HG03457 (cell line): ENCODE data around the gene ZRSR2.

Experiments used
- ATAC-seq: cut with Tn5 transposase; IDR thresholded peaks from one replicate; pipeline ENCODE4 v1.9.1; 2021; ENCODE audit warnings: moderate number of reproducible peaks; ENCODE audit not compliant: unreplicated experiment

Gene ZRSR2

GRCh38 chrX:15848576-15848975, 58.3 kb downstream of the ZRSR2 start:
- ATAC-seq: no peak

GRCh38 chrX:15849555-15849954, 59.3 kb downstream of the ZRSR2 start:
- ATAC-seq: no peak

- ATAC-seq: no peak
Observed at GRCh38 chrX:15853586-15854079, 63.3 kb downstream of the ZRSR2 start.

- peak; percentile 30 for ATAC-seq
Observed at GRCh38 chrX:15854080-15854655, 63.9 kb downstream of the ZRSR2 start.

- peak; percentile 94 for ATAC-seq
Observed at GRCh38 chrX:15854712-15855567, 64.7 kb downstream of the ZRSR2 start, which contains the start of gene AP1S2. Gene AP1S2 (minus strand): TSS chrX:15854813. CDS start chrX:15852524, 2,289 bp downstream.

GRCh38 chrX:15855568-15856221, 65.4 kb downstream of the ZRSR2 start:
- no peak for ATAC-seq

GRCh38 chrX:15856222-15856587, 65.9 kb downstream of the ZRSR2 start:
- no peak for ATAC-seq

GRCh38 chrX:15856636-15857035, 66.4 kb downstream of the ZRSR2 start:
- ATAC-seq: no peak

GRCh38 chrX:15858051-15858450, 67.8 kb downstream of the ZRSR2 start:
- no peak for ATAC-seq

GRCh38 chrX:15860921-15861320, 70.6 kb downstream of the ZRSR2 start:
- no peak for ATAC-seq

GRCh38 chrX:15864023-15864422, 73.7 kb downstream of the ZRSR2 start:
- ATAC-seq: no peak

- no peak for ATAC-seq
Observed at GRCh38 chrX:15864629-15865028, 74.3 kb downstream of the ZRSR2 start.

- no peak for ATAC-seq
Observed at GRCh38 chrX:15866147-15866546, 75.9 kb downstream of the ZRSR2 start.

GRCh38 chrX:15869695-15870094, 79.4 kb downstream of the ZRSR2 start:
- no peak for ATAC-seq

- no peak for ATAC-seq
Observed at GRCh38 chrX:15870310-15870709, 80.0 kb downstream of the ZRSR2 start.
